T follicular helper cell (primary cell): Measurements from ENCODE around the gene PPFIBP1.

Experiments used
- DNase-seq: peaks from one replicate; pipeline ENCODE4 v3.0.0-alpha.2; 2020; ENCODE audit warnings: low read depth
- total RNA-seq, 2 experiments: gene quantifications; one replicate each; lab custom pipeline; 2026; lab: John Stamatoyannopoulos, UW

The PPFIBP1 gene
- total RNA-seq, result 7.3 to 7.5 reads per million in 2 experiments

GRCh38 chr12:27523642-27524493 is at the start of gene PPFIBP1:
Gene PPFIBP1 (plus strand): TSS chr12:27524206. CDS start chr12:27633397, 109,191 bp downstream.
- peak; percentile 96 for DNase-seq

- DNase-seq, result no peak
These were observed 49.7 kb upstream of the PPFIBP1 start for GRCh38 chr12:27474344-27474743.

- DNase-seq, result no peak
These were observed 47.0 kb upstream of the PPFIBP1 start for GRCh38 chr12:27477049-27477448.

GRCh38 chr12:27478949-27479348 is 45.1 kb upstream of the PPFIBP1 start:
- no peak for DNase-seq

GRCh38 chr12:27480016-27480415 is 44.0 kb upstream of the PPFIBP1 start:
- no peak for DNase-seq

- DNase-seq, result no peak
These were observed 37.0 kb upstream of the PPFIBP1 start for GRCh38 chr12:27486961-27487360.

GRCh38 chr12:27488479-27488878 is 35.5 kb upstream of the PPFIBP1 start:
- no peak for DNase-seq

GRCh38 chr12:27491226-27491625 is 32.8 kb upstream of the PPFIBP1 start:
- DNase-seq, result no peak

- DNase-seq, result no peak
These were observed 30.6 kb upstream of the PPFIBP1 start for GRCh38 chr12:27493260-27493940.

GRCh38 chr12:27497446-27497845 is 26.6 kb upstream of the PPFIBP1 start:
- DNase-seq, result no peak

- no peak for DNase-seq
These were observed 25.9 kb upstream of the PPFIBP1 start for GRCh38 chr12:27498149-27498548.

- DNase-seq, result no peak
These were observed 25.2 kb upstream of the PPFIBP1 start for GRCh38 chr12:27498761-27499160.

- no peak for DNase-seq
These were observed 24.6 kb upstream of the PPFIBP1 start for GRCh38 chr12:27499377-27499776.

GRCh38 chr12:27500546-27500945 is 23.5 kb upstream of the PPFIBP1 start:
- no peak for DNase-seq

GRCh38 chr12:27502021-27502435 is 22.0 kb upstream of the PPFIBP1 start:
- no peak for DNase-seq

- DNase-seq, result no peak
These were observed 19.5 kb upstream of the PPFIBP1 start for GRCh38 chr12:27504507-27504906.

GRCh38 chr12:27505109-27505508 is 18.9 kb upstream of the PPFIBP1 start:
- no peak for DNase-seq

GRCh38 chr12:27505761-27506160 is 18.2 kb upstream of the PPFIBP1 start:
- no peak for DNase-seq

- DNase-seq, result no peak
These were observed 17.3 kb upstream of the PPFIBP1 start for GRCh38 chr12:27506645-27507189.

GRCh38 chr12:27508736-27509431 is 15.1 kb upstream of the PPFIBP1 start:
- no peak for DNase-seq

GRCh38 chr12:27511031-27511722 is 12.8 kb upstream of the PPFIBP1 start:
- DNase-seq, result no peak

- DNase-seq, result no peak
These were observed 12.3 kb upstream of the PPFIBP1 start for GRCh38 chr12:27511723-27512045.
